Progenitor cell of endocrine pancreas (in vitro differentiated cells): ENCODE data around the gene FIBCD1. TPM values are rescaled to one million over a fixed set of nuclear protein-coding genes. Genes with fewer than 3 reads are reported as not detected.

Source experiments
- DNase-seq: peaks from one replicate; pipeline ENCODE4 v3.0.0; 2021; ENCODE audit warnings: low spot score; ENCODE audit not compliant: unreplicated experiment
- H3K27ac Mint-ChIP-seq: 2 replicates; pipeline ENCODE4 v1.8.0; 2021; ENCODE audit warnings: mild to moderate bottlenecking, moderate library complexity, mixed read lengths
- H3K27me3 Mint-ChIP-seq: 2 replicates; pipeline ENCODE4 v1.8.0; 2021; ENCODE audit warnings: mixed read lengths
- H3K36me3 Mint-ChIP-seq: 2 replicates; pipeline ENCODE4 v1.8.0; 2022; ENCODE audit warnings: mixed read lengths; ENCODE audit not compliant: insufficient read depth
- H3K4me1 Mint-ChIP-seq: 2 replicates; pipeline ENCODE4 v1.8.0; 2021; ENCODE audit warnings: low read depth, mixed read lengths
- H3K4me3 Mint-ChIP-seq: 2 replicates; pipeline ENCODE4 v1.8.0; 2021; ENCODE audit warnings: low read depth, mild to moderate bottlenecking, moderate library complexity, mixed read lengths
- H3K9me3 Mint-ChIP-seq: 2 replicates; pipeline ENCODE4 v1.8.0; 2021; ENCODE audit warnings: low read depth, mixed read lengths
- CTCF ChIP-seq: fragments of 200-600 bp; sonication (generic); IDR thresholded peaks from one replicate; pipeline ENCODE4 v1.5.0; 2021; ENCODE audit warnings: antibody characterized with exemption, mild to moderate bottlenecking; ENCODE audit not compliant: unreplicated experiment
- total RNA-seq: library from RNA; stranded (reverse); gene quantifications from 2 replicates; pipeline ENCODE4 v1.2.1, GENCODE V29; 2021

Gene FIBCD1
- total RNA-seq, 1 donor from 2014 or later = not detected

GRCh38 chr9:130973686-130974281 is 34.7 kb upstream of the FIBCD1 start:
- Mint-ChIP-seq H3K4me3 (no peak overlapping the region), H3K27me3 (peaks cover 23% of the 10 kb centered on the region), H3K27ac (no peak overlapping the region), H3K9me3 (no peaks in the 10 kb centered on the region), H3K36me3 (no peaks in the 10 kb centered on the region), H3K4me1 (no peaks in the 10 kb centered on the region)
- no peak for DNase-seq
- TF ChIP-seq CTCF = no peak

- H3K4me3 Mint-ChIP-seq = no peak overlapping the region
- no peaks in the 10 kb centered on the region for H3K4me1 Mint-ChIP-seq
- no peaks in the 10 kb centered on the region for H3K36me3 Mint-ChIP-seq
- no peak for TF ChIP-seq CTCF
- no peak overlapping the region for H3K27ac Mint-ChIP-seq
- peaks cover 23% of the 10 kb centered on the region for H3K27me3 Mint-ChIP-seq
- no peak for DNase-seq
- no peaks in the 10 kb centered on the region for H3K9me3 Mint-ChIP-seq
Measured at GRCh38 chr9:130972957-130973685, 34.1 kb upstream of the FIBCD1 start.

GRCh38 chr9:130972277-130972956 is 33.4 kb upstream of the FIBCD1 start:
- Mint-ChIP-seq H3K4me1 (no peaks in the 10 kb centered on the region), H3K4me3 (no peak overlapping the region), H3K27ac (no peak overlapping the region), H3K27me3 (peaks cover 23% of the 10 kb centered on the region), H3K36me3 (no peaks in the 10 kb centered on the region), H3K9me3 (no peaks in the 10 kb centered on the region)
- TF ChIP-seq CTCF = no peak
- DNase-seq = no peak

- Mint-ChIP-seq H3K27ac (no peak overlapping the region), H3K36me3 (no peaks in the 10 kb centered on the region), H3K27me3 (peaks cover 23% of the 10 kb centered on the region), H3K9me3 (no peaks in the 10 kb centered on the region), H3K4me1 (no peaks in the 10 kb centered on the region), H3K4me3 (no peak overlapping the region)
- TF ChIP-seq CTCF = no peak
- DNase-seq = no peak
Measured at GRCh38 chr9:130971294-130971849, 32.3 kb upstream of the FIBCD1 start.

GRCh38 chr9:130970855-130971254 is 31.8 kb upstream of the FIBCD1 start:
- no peak for DNase-seq
- Mint-ChIP-seq H3K36me3 (no peaks in the 10 kb centered on the region), H3K4me3 (no peak overlapping the region), H3K27me3 (peaks cover 23% of the 10 kb centered on the region), H3K4me1 (no peaks in the 10 kb centered on the region), H3K27ac (no peak overlapping the region), H3K9me3 (no peaks in the 10 kb centered on the region)
- TF ChIP-seq CTCF = no peak
